Jurkat, Clone E6-1 (cell line): Measurements from ENCODE around the gene SYT5.
"Not testable (repeated sequence)": the region's sequence is repeated elsewhere in the genome, so short reads cannot be mapped to it uniquely, and the experiment has no call there.

Experiments used
- DNase-seq: peaks from one replicate; pipeline ENCODE4 v3.0.0-alpha.2; 2011; ENCODE audit warnings: low read depth, low spot score
- H3K4me3 ChIP-seq: 2 replicates; pipeline ENCODE4 v1.5.1; 2011; ENCODE audit warnings: mild to moderate bottlenecking, low read length, control low read depth, moderate library complexity

SYT5 gene

GRCh38 chr19:55173714-55174409 lies 6.2 kb downstream of the SYT5 start:
- H3K4me3 ChIP-seq = peak overlapping the region; percentile 51

GRCh38 chr19:55173186-55173713 lies 6.8 kb downstream of the SYT5 start:
- H3K4me3 ChIP-seq = peak overlapping the region; percentile 51

More at GRCh38 chr19:55173714-55174409, 6.2 kb downstream of the SYT5 start:
- no peak for DNase-seq

GRCh38 chr19:55172741-55173140 lies 7.3 kb downstream of the SYT5 start:
- H3K4me3 ChIP-seq = no peak overlapping the region
- no peak for DNase-seq

More at GRCh38 chr19:55173186-55173713, 6.8 kb downstream of the SYT5 start:
- no peak for DNase-seq

- H3K4me3 ChIP-seq, DNase-seq: not testable (repeated sequence)
These were observed 7.8 kb downstream of the SYT5 start for GRCh38 chr19:55172318-55172717.

GRCh38 chr19:55171440-55171839 lies 8.6 kb downstream of the SYT5 start:
- no peak for DNase-seq
- H3K4me3 ChIP-seq = no peak overlapping the region

GRCh38 chr19:55169136-55169535 lies 11.0 kb downstream of the SYT5 start:
- no peak for DNase-seq

GRCh38 chr19:55166530-55167268 lies 13.4 kb downstream of the SYT5 start, which contains the start of gene DNAAF3:
Gene DNAAF3 (minus strand): TSS chr19:55166613. CDS start chr19:55166413, 200 bp downstream.
- peak within 1 kb of the TSS; percentile 61 for H3K4me3 ChIP-seq
- DNase-seq = peak; percentile 97

More at GRCh38 chr19:55169136-55169535, 11.0 kb downstream of the SYT5 start:
- H3K4me3 ChIP-seq = no peak overlapping the region

GRCh38 chr19:55165952-55166529 lies 14.0 kb downstream of the SYT5 start:
- H3K4me3 ChIP-seq = peak overlapping the region; percentile 61
- DNase-seq = no peak

- no peak overlapping the region for H3K4me3 ChIP-seq
- no peak for DNase-seq
These were observed 18.3 kb downstream of the SYT5 start for GRCh38 chr19:55161571-55162322.

GRCh38 chr19:55160986-55161365 lies 19.1 kb downstream of the SYT5 start:
- no peak for DNase-seq
- H3K4me3 ChIP-seq = no peak overlapping the region

- peak; percentile 82 for DNase-seq
- no peak overlapping the region for H3K4me3 ChIP-seq
These were observed 19.7 kb downstream of the SYT5 start for GRCh38 chr19:55160128-55160985.

- no peak for DNase-seq
These were observed 21.0 kb downstream of the SYT5 start for GRCh38 chr19:55158848-55159749.

GRCh38 chr19:55158423-55158822 lies 21.7 kb downstream of the SYT5 start:
- DNase-seq = no peak
- H3K4me3 ChIP-seq = no peak overlapping the region

More at GRCh38 chr19:55158848-55159749, 21.0 kb downstream of the SYT5 start:
- no peak overlapping the region for H3K4me3 ChIP-seq

GRCh38 chr19:55157064-55157908 lies 22.8 kb downstream of the SYT5 start, which contains the start of gene TNNI3:
Gene TNNI3 (minus strand): TSS chr19:55157732. CDS start chr19:55157589, 143 bp downstream.
- H3K4me3 ChIP-seq = no peak within 1 kb of the TSS
- DNase-seq = no peak

GRCh38 chr19:55156202-55157063 lies 23.7 kb downstream of the SYT5 start:
- H3K4me3 ChIP-seq = no peak overlapping the region
- no peak for DNase-seq
